Left ventricle myocardium inferior (tissue), 1 donor: Measurements from ENCODE around the gene PPIF. TPM values are rescaled to one million over a fixed set of nuclear protein-coding genes. Genes with fewer than 3 reads are reported as not detected.

Experiments used
- DNase-seq: peaks from one replicate; pipeline ENCODE4 v3.0.0-alpha.2; 2020
- H3K27ac ChIP-seq: fragments of 200-600 bp; replicated peaks from 2 replicates; pipeline ENCODE4 v1.8.0; 2021
- H3K27me3 ChIP-seq: fragments of 200-600 bp; 2 replicates; pipeline ENCODE4 v1.8.0; 2021; ENCODE audit warnings: low read depth
- H3K36me3 ChIP-seq: fragments of 200-600 bp; 2 replicates; pipeline ENCODE4 v1.8.0; 2021
- H3K4me1 ChIP-seq: fragments of 200-600 bp; 2 replicates; pipeline ENCODE4 v1.8.0; 2021
- H3K4me3 ChIP-seq: fragments of 200-600 bp; 2 replicates; pipeline ENCODE4 v1.8.0; 2021; ENCODE audit warnings: mild to moderate bottlenecking, moderate library complexity
- H3K9me3 ChIP-seq: fragments of 200-600 bp; replicated peaks from 2 replicates; pipeline ENCODE4 v1.8.0; 2021
- CTCF ChIP-seq: fragments of 200-600 bp; IDR thresholded peaks from 2 replicates; pipeline ENCODE4 v1.8.0; 2021; ENCODE audit warnings: antibody characterized with exemption, mild to moderate bottlenecking, borderline replicate concordance
- intact Hi-C: fragments of 100-400 bp; cut with micrococcal nuclease; formaldehyde crosslinking; loops from one replicate; pipeline ENCODE4 v1.11.0; 2022
- total RNA-seq: library from RNA; stranded (reverse); fragmentation: NEBNext Ultra II Directional; extraction: Animal tissue kit (Norgen Biotek cat#: 25700); gene quantifications from one replicate; pipeline ENCODE4 v1.2.1, GENCODE V29; 2021
- donor health status: DM: no; HTN: yes; CAD: no; lungs with severe emphysema.

PPIF gene
- total RNA-seq, 1 donor from 2014 or later = 150 TPM

- peaks cover 75% of the 10 kb centered on the region for H3K4me1 ChIP-seq
- intact Hi-C loops = no loop called here
- TF ChIP-seq CTCF = no peak
- no peak overlapping the region for H3K4me3 ChIP-seq
- H3K9me3 ChIP-seq = no peaks in the 10 kb centered on the region
- peaks cover 35% of the 10 kb centered on the region for H3K36me3 ChIP-seq
- H3K27ac ChIP-seq = peak overlapping the region; percentile 17
- no peaks in the 10 kb centered on the region for H3K27me3 ChIP-seq
- peak; percentile 13 for DNase-seq
These were observed 44.7 kb downstream of the PPIF start for GRCh38 chr10:79392020-79392398.

- TF ChIP-seq CTCF = no peak
- no peaks in the 10 kb centered on the region for H3K9me3 ChIP-seq
- intact Hi-C loops = no loop called here
- peaks cover 72% of the 10 kb centered on the region for H3K4me1 ChIP-seq
- H3K36me3 ChIP-seq = peaks cover 30% of the 10 kb centered on the region
- DNase-seq = peak; percentile 27
- H3K27ac ChIP-seq = peak overlapping the region; percentile 17
- no peak overlapping the region for H3K4me3 ChIP-seq
- H3K27me3 ChIP-seq = no peaks in the 10 kb centered on the region
These were observed 45.4 kb downstream of the PPIF start for GRCh38 chr10:79392506-79393176.

- no peaks in the 10 kb centered on the region for H3K27me3 ChIP-seq
- no peak for DNase-seq
- peaks cover 30% of the 10 kb centered on the region for H3K36me3 ChIP-seq
- H3K27ac ChIP-seq = no peak overlapping the region
- H3K4me1 ChIP-seq = peaks cover 65% of the 10 kb centered on the region
- no peak for TF ChIP-seq CTCF
- intact Hi-C loops = no loop called here
- H3K9me3 ChIP-seq = no peaks in the 10 kb centered on the region
- no peak overlapping the region for H3K4me3 ChIP-seq
These were observed 46.1 kb downstream of the PPIF start for GRCh38 chr10:79393221-79393923.

GRCh38 chr10:79393924-79394610 is 46.8 kb downstream of the PPIF start:
- peak; percentile 7 for DNase-seq
- H3K9me3 ChIP-seq = no peaks in the 10 kb centered on the region
- intact Hi-C loops = no loop called here
- H3K27me3 ChIP-seq = no peaks in the 10 kb centered on the region
- no peak for TF ChIP-seq CTCF
- H3K27ac ChIP-seq = no peak overlapping the region
- H3K4me3 ChIP-seq = no peak overlapping the region
- peaks cover 26% of the 10 kb centered on the region for H3K36me3 ChIP-seq
- peaks cover 58% of the 10 kb centered on the region for H3K4me1 ChIP-seq

GRCh38 chr10:79394664-79395063 is 47.4 kb downstream of the PPIF start:
- no peak overlapping the region for H3K27ac ChIP-seq
- no peak for DNase-seq
- no peaks in the 10 kb centered on the region for H3K9me3 ChIP-seq
- H3K4me3 ChIP-seq = no peak overlapping the region
- no peaks in the 10 kb centered on the region for H3K27me3 ChIP-seq
- peaks cover 52% of the 10 kb centered on the region for H3K4me1 ChIP-seq
- intact Hi-C loops = no loop called here
- no peak for TF ChIP-seq CTCF
- H3K36me3 ChIP-seq = peaks cover 24% of the 10 kb centered on the region
